SK-N-SH treated with all-trans-retinoic acid at 6 μM for 48 hours (cell line): Measurements from ENCODE around the gene NEB.

Experiments
- ATAC-seq: fragments of 200-7000 bp; cut with Tn5 transposase; 3 replicates; pipeline ENCODE4 v1.9.1; 2020; ENCODE audit warnings: mild to moderate bottlenecking, moderate library complexity
- ARNTL ChIP-seq: fragments of 450-650 bp; formaldehyde crosslinking; IDR thresholded peaks from 2 replicates; pipeline ENCODE4 v1.5.0; 2020; ENCODE audit warnings: low read depth, mild to moderate bottlenecking, moderate library complexity, borderline replicate concordance
- BACH2 ChIP-seq: fragments of 250-450 bp; sonication (Bioruptor Pico); IDR thresholded peaks from 2 replicates; pipeline ENCODE4 v1.9.0; 2021; ENCODE audit warnings: mild to moderate bottlenecking, borderline replicate concordance
- CSDC2 ChIP-seq: fragments of 250-450 bp; sonication (Bioruptor Pico); IDR thresholded peaks from 2 replicates; pipeline ENCODE4 v1.5.0; 2020; ENCODE audit warnings: mild to moderate bottlenecking, moderate library complexity
- ESRRG ChIP-seq: fragments of 250-450 bp; sonication (Bioruptor Pico); IDR thresholded peaks from 2 replicates; pipeline ENCODE4 v1.6.1; 2021; ENCODE audit warnings: mild to moderate bottlenecking
- GLIS3 ChIP-seq: fragments of 250-450 bp; sonication (Bioruptor Pico); IDR thresholded peaks from 2 replicates; pipeline ENCODE4 v1.5.0; 2020; ENCODE audit warnings: mild to moderate bottlenecking, moderate library complexity
- ISL1 ChIP-seq: fragments of 250-450 bp; sonication (Bioruptor Pico); IDR thresholded peaks from 2 replicates; pipeline ENCODE4 v2.1.2; 2022; ENCODE audit warnings: mild to moderate bottlenecking, moderate library complexity
- OSR1 ChIP-seq: fragments of 250-450 bp; sonication (Bioruptor Pico); IDR thresholded peaks from 2 replicates; pipeline ENCODE4 v1.8.0; 2022; ENCODE audit warnings: moderate library complexity, mild to moderate bottlenecking, inconsistent platforms
- PPARA ChIP-seq: fragments of 250-450 bp; sonication (Bioruptor Pico); IDR thresholded peaks from 2 replicates; pipeline ENCODE4 v1.5.0; 2020; ENCODE audit warnings: mild to moderate bottlenecking, borderline replicate concordance
- RARB ChIP-seq: fragments of 250-450 bp; sonication (Bioruptor Pico); IDR thresholded peaks from 2 replicates; pipeline ENCODE4 v1.8.0; 2021; ENCODE audit warnings: mild to moderate bottlenecking, moderate library complexity
- TCF4 ChIP-seq: fragments of 250-450 bp; sonication (Bioruptor Pico); IDR thresholded peaks from 2 replicates; pipeline ENCODE4 v1.8.0; 2021; ENCODE audit warnings: mild to moderate bottlenecking, moderate library complexity, borderline replicate concordance
- TOX ChIP-seq: fragments of 250-450 bp; sonication (Bioruptor Pico); IDR thresholded peaks from 2 replicates; pipeline ENCODE4 v1.8.0; 2021; ENCODE audit warnings: mild to moderate bottlenecking, moderate library complexity, borderline replicate concordance
- ZC3H10 ChIP-seq: fragments of 250-450 bp; sonication (Bioruptor Pico); IDR thresholded peaks from 2 replicates; pipeline ENCODE4 v1.5.1; 2021; ENCODE audit warnings: mild to moderate bottlenecking, moderate library complexity
- ZFP30 ChIP-seq: fragments of 450-650 bp; formaldehyde crosslinking; IDR thresholded peaks from 2 replicates; pipeline ENCODE4 v1.5.0; 2022; ENCODE audit warnings: mild to moderate bottlenecking, moderate library complexity
- ZNF565 ChIP-seq: fragments of 450-650 bp; formaldehyde crosslinking; conservative IDR thresholded peaks from 2 replicates; pipeline ENCODE4 v1.5.0; 2020; ENCODE audit warnings: low read depth, mild to moderate bottlenecking, moderate library complexity
- ZNF70 ChIP-seq: fragments of 450-650 bp; formaldehyde crosslinking; IDR thresholded peaks from 2 replicates; pipeline ENCODE4 v1.5.0; 2020; ENCODE audit warnings: mild to moderate bottlenecking, moderate library complexity
- ZNF8 ChIP-seq: fragments of 450-650 bp; formaldehyde crosslinking; IDR thresholded peaks from 2 replicates; pipeline ENCODE4 v1.5.0; 2020; ENCODE audit warnings: mild to moderate bottlenecking, moderate library complexity
- TF ChIP-seq, protein P1 (sequence below): fragments of 250-450 bp; sonication (Bioruptor Pico); IDR thresholded peaks from 2 replicates; pipeline ENCODE4 v1.8.0; 2020; ENCODE audit warnings: mild to moderate bottlenecking, moderate library complexity, borderline replicate concordance
- TF ChIP-seq, protein P2 (sequence below): fragments of 250-450 bp; sonication (Bioruptor Pico); IDR thresholded peaks from 2 replicates; pipeline ENCODE4 v1.8.0; 2021; ENCODE audit warnings: low read depth, mild to moderate bottlenecking, moderate library complexity, borderline replicate concordance
- TF ChIP-seq, protein P3 (sequence below): fragments of 250-450 bp; sonication (Bioruptor Pico); IDR thresholded peaks from 2 replicates; pipeline ENCODE4 v1.5.1; 2020; ENCODE audit warnings: low read depth, mild to moderate bottlenecking, moderate library complexity
- TF ChIP-seq, protein P4 (sequence below): fragments of 250-450 bp; sonication (Bioruptor Pico); IDR thresholded peaks from 2 replicates; pipeline ENCODE4 v1.5.0; 2020; ENCODE audit warnings: mild to moderate bottlenecking, moderate library complexity
- TF ChIP-seq, protein P5 (sequence below): fragments of 250-450 bp; sonication (Bioruptor Pico); IDR thresholded peaks from 2 replicates; pipeline ENCODE4 v1.5.1; 2021; ENCODE audit warnings: mild to moderate bottlenecking, moderate library complexity

The NEB gene

DNA sequence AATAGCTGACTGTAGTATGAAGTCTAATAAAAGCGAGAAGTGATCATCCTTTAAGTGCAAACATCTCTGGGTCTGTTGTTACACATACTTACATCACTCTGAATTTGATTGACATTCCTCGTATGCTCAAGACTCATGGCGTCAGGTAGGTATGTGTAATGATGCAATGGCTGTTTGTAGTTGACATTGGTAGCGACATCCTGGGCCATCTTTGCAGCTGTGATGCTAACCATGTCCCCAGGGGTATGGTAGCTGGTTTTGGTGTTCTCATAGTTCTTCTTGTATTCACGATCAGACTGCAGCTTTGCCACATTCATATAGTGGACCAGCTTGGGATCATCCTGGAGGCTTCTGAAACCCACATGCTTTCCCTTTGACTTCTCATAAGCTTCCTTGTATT lies 62.0 kb downstream of the NEB start:
- ATAC-seq: no peak
- TF ChIP-seq TOX (CRISPR knock-in tag): no peak
- no peak for TF ChIP-seq PPARA (CRISPR knock-in tag)
- TF ChIP-seq ARNTL (CRISPR knock-in tag): no peak
- no peak for TF ChIP-seq RARB (CRISPR knock-in tag)
- no peak for TF ChIP-seq ZNF565 (CRISPR knock-in tag)
- no peak for TF ChIP-seq GLIS3 (CRISPR knock-in tag)
- no peak for TF ChIP-seq ZFP30 (CRISPR knock-in tag)
- TF ChIP-seq ZNF8 (CRISPR knock-in tag): no peak
- TF ChIP-seq, protein P1, sequence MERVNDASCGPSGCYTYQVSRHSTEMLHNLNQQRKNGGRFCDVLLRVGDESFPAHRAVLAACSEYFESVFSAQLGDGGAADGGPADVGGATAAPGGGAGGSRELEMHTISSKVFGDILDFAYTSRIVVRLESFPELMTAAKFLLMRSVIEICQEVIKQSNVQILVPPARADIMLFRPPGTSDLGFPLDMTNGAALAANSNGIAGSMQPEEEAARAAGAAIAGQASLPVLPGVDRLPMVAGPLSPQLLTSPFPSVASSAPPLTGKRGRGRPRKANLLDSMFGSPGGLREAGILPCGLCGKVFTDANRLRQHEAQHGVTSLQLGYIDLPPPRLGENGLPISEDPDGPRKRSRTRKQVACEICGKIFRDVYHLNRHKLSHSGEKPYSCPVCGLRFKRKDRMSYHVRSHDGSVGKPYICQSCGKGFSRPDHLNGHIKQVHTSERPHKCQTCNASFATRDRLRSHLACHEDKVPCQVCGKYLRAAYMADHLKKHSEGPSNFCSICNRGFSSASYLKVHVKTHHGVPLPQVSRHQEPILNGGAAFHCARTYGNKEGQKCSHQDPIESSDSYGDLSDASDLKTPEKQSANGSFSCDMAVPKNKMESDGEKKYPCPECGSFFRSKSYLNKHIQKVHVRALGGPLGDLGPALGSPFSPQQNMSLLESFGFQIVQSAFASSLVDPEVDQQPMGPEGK (CRISPR knock-in tag): no peak
- TF ChIP-seq ZC3H10 (CRISPR knock-in tag): no peak
- no peak for TF ChIP-seq ESRRG (CRISPR knock-in tag)
- TF ChIP-seq, protein P2, sequence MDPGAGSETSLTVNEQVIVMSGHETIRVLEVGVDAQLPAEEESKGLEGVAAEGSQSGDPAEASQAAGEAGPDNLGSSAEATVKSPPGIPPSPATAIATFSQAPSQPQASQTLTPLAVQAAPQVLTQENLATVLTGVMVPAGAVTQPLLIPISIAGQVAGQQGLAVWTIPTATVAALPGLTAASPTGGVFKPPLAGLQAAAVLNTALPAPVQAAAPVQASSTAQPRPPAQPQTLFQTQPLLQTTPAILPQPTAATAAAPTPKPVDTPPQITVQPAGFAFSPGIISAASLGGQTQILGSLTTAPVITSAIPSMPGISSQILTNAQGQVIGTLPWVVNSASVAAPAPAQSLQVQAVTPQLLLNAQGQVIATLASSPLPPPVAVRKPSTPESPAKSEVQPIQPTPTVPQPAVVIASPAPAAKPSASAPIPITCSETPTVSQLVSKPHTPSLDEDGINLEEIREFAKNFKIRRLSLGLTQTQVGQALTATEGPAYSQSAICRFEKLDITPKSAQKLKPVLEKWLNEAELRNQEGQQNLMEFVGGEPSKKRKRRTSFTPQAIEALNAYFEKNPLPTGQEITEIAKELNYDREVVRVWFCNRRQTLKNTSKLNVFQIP (CRISPR knock-in tag): no peak
- TF ChIP-seq, protein P3, sequence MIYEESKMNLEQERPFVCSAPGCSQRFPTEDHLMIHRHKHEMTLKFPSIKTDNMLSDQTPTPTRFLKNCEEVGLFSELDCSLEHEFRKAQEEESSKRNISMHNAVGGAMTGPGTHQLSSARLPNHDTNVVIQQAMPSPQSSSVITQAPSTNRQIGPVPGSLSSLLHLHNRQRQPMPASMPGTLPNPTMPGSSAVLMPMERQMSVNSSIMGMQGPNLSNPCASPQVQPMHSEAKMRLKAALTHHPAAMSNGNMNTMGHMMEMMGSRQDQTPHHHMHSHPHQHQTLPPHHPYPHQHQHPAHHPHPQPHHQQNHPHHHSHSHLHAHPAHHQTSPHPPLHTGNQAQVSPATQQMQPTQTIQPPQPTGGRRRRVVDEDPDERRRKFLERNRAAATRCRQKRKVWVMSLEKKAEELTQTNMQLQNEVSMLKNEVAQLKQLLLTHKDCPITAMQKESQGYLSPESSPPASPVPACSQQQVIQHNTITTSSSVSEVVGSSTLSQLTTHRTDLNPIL (CRISPR knock-in tag): no peak
- TF ChIP-seq ZNF70 (CRISPR knock-in tag): no peak
- TF ChIP-seq, protein P4, sequence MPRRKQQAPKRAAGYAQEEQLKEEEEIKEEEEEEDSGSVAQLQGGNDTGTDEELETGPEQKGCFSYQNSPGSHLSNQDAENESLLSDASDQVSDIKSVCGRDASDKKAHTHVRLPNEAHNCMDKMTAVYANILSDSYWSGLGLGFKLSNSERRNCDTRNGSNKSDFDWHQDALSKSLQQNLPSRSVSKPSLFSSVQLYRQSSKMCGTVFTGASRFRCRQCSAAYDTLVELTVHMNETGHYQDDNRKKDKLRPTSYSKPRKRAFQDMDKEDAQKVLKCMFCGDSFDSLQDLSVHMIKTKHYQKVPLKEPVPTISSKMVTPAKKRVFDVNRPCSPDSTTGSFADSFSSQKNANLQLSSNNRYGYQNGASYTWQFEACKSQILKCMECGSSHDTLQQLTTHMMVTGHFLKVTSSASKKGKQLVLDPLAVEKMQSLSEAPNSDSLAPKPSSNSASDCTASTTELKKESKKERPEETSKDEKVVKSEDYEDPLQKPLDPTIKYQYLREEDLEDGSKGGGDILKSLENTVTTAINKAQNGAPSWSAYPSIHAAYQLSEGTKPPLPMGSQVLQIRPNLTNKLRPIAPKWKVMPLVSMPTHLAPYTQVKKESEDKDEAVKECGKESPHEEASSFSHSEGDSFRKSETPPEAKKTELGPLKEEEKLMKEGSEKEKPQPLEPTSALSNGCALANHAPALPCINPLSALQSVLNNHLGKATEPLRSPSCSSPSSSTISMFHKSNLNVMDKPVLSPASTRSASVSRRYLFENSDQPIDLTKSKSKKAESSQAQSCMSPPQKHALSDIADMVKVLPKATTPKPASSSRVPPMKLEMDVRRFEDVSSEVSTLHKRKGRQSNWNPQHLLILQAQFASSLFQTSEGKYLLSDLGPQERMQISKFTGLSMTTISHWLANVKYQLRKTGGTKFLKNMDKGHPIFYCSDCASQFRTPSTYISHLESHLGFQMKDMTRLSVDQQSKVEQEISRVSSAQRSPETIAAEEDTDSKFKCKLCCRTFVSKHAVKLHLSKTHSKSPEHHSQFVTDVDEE (CRISPR knock-in tag): no peak
- no peak for TF ChIP-seq CSDC2
- TF ChIP-seq TCF4 (CRISPR knock-in tag): no peak
- TF ChIP-seq ISL1 (CRISPR knock-in tag): no peak
- no peak for TF ChIP-seq BACH2 (CRISPR knock-in tag)

DNA sequence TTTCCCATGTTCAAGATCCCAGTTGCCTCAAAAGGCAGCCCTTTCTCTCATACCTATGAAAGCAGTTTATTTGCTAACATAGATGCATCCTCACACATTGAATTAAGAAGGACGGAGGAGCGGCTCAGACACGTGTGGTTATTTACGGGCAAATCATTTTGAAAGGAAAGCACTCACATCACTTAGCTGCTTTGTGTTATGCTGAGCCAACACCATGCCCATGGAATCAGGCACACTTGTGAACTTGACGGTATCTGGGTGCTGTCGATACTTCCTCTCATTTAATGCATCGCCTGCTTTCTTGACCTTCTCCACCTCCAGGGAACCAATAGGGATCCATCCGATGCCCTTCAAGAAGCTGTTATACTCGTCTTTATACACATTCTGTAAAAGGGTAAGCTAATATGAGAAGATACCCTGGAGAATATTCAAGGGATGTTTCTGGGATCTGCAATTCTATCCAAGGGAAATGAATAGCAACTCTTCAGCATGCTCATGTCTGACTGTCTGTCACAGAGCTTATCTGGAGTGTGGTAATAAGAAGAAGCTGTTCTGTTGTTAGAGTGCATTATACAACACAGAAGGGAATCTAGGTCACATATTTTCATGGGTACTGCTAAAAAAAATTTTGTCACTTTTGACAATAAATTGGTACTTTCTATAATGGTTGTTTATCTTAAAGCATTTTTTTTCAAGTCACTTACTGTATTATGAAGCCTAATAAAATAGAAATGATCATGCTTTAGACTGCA lies 63.3 kb downstream of the NEB start:
- ATAC-seq: no peak
- TF ChIP-seq PPARA (CRISPR knock-in tag) (no peak), ZNF70 (CRISPR knock-in tag) (no peak), ZFP30 (CRISPR knock-in tag) (no peak)
- TF ChIP-seq, protein P4 (CRISPR knock-in tag): no peak

DNA sequence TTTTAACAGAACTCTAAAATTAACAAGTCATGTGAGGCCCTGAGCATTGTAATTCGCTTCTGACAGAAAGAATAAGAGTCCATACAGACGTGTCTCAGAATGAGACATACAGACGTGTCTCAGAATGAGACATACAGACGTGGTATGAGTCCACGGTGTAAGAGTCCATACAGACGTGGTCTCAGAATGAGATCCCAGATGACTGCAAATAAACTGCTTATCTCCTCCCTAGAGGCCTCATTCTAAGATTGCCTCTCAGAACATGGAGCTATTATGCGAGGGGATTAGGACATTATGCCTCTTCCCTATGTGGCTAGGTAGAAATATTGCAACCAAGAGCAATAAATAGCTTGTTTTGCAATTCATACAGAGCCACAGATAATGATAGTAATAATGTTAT lies 63.9 kb downstream of the NEB start:
- ATAC-seq: no peak
- TF ChIP-seq OSR1 (CRISPR knock-in tag) (no peak), ESRRG (CRISPR knock-in tag) (no peak), CSDC2 (no peak), ZFP30 (CRISPR knock-in tag) (no peak), ARNTL (CRISPR knock-in tag) (no peak), ISL1 (CRISPR knock-in tag) (no peak), PPARA (CRISPR knock-in tag) (no peak), GLIS3 (CRISPR knock-in tag) (no peak), TOX (CRISPR knock-in tag) (no peak), BACH2 (CRISPR knock-in tag) (no peak), ZC3H10 (CRISPR knock-in tag) (no peak), ZNF70 (CRISPR knock-in tag) (no peak), TCF4 (CRISPR knock-in tag) (no peak), ZNF8 (CRISPR knock-in tag) (no peak)
- TF ChIP-seq, protein P3 (CRISPR knock-in tag): no peak
- TF ChIP-seq, protein P5, sequence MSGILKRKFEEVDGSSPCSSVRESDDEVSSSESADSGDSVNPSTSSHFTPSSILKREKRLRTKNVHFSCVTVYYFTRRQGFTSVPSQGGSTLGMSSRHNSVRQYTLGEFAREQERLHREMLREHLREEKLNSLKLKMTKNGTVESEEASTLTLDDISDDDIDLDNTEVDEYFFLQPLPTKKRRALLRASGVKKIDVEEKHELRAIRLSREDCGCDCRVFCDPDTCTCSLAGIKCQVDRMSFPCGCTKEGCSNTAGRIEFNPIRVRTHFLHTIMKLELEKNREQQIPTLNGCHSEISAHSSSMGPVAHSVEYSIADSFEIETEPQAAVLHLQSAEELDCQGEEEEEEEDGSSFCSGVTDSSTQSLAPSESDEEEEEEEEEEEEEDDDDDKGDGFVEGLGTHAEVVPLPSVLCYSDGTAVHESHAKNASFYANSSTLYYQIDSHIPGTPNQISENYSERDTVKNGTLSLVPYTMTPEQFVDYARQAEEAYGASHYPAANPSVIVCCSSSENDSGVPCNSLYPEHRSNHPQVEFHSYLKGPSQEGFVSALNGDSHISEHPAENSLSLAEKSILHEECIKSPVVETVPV (CRISPR knock-in tag): no peak
